Iris pigment epithelial cell (primary cell): Measurements from ENCODE around the gene PTPN20.

ENCODE experiments used
- DNase-seq: peaks from one replicate; pipeline ENCODE4 v3.0.0-alpha.2; 2011; ENCODE audit warnings: low read depth

The PTPN20 gene

GRCh38 chr10:47048526-47048905 is 137.3 kb downstream of the PTPN20 start:
- DNase-seq: no peak

DNA sequence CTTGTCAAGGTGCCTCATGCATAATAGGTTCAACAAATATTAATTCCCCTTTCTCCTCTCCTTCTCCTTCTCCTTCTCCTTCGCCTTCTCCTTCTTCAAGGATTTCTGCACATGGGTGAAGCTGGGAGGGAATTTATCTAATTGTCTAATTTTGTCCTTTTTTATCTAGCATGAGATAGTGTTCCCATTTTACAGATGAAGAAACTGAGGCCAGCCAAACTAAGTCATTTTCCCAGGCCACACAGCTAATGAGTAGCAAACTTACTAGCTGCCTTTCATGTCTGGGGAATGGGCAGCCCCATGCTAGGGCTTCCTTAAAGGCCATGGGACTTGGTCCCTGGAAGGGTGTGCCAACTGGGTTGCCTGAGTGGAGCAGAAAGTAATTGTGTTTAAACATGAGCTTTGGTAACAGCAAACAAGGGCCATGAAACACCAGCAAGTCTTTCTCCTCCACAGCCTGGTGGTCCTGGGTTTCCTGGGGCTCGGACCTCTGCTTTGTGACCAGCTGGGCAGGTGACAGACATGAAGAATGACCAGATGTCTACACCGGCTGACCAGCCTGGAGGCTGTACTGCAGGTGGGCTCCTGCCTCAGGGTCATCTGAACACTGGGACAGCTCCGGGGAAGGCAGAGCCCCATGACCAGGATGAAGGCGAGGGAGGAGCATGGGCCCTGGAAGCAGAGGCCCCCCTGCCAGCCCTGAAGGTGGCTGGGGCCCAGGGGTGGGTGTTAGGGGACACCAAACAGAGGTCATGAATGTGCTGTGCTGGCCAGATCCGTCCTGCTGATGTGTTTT is 138.0 kb downstream of the PTPN20 start:
- no peak for DNase-seq

DNA sequence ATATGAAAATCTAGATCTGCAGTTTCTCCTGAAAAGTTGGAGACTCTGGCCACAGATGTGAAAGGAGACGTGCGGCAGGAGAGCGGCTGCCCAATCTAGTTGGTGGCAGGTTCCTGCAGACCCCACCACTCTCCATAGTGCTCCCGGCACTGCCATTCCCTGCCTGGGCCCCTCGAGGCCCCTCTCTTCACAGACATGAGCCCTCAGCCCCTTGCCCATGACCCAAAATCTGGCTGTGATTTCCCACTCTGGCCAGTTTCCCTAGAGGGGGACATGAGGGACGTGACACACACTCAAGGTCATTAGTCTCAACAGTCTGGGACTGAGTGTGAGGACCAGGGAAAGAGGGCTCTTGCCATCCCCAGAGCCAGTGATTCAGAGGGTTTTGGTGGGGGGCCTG is 138.7 kb downstream of the PTPN20 start:
- no peak for DNase-seq

GRCh38 chr10:47050618-47051455 is 139.6 kb downstream of the PTPN20 start:
- no peak for DNase-seq

- DNase-seq: no peak
These were observed 140.6 kb downstream of the PTPN20 start for GRCh38 chr10:47051741-47052238.
